HG03575 (cell line): ENCODE measurements around the gene INPP5E.

Experiments
- ATAC-seq: cut with Tn5 transposase; IDR thresholded peaks from one replicate; pipeline ENCODE4 v1.9.1; 2021; ENCODE audit not compliant: unreplicated experiment, insufficient number of reproducible peaks, low FRiP score; ENCODE audit errors: extremely low read depth

INPP5E gene

GRCh38 chr9:136455043-136456002, 15.7 kb upstream of the INPP5E start:
- no peak for ATAC-seq

GRCh38 chr9:136454026-136454796, 14.6 kb upstream of the INPP5E start:
- no peak for ATAC-seq

GRCh38 chr9:136453326-136453725, 13.7 kb upstream of the INPP5E start:
- ATAC-seq = no peak

- no peak for ATAC-seq
These were observed 11.7 kb upstream of the INPP5E start for GRCh38 chr9:136451221-136451877.

- no peak for ATAC-seq
These were observed 9.0 kb upstream of the INPP5E start for GRCh38 chr9:136448655-136449054.

GRCh38 chr9:136447173-136447778, 7.6 kb upstream of the INPP5E start:
- no peak for ATAC-seq

GRCh38 chr9:136445799-136446198, 6.2 kb upstream of the INPP5E start:
- no peak for ATAC-seq

GRCh38 chr9:136444102-136444501, 4.5 kb upstream of the INPP5E start:
- ATAC-seq = no peak

- ATAC-seq = no peak
These were observed 4.0 kb upstream of the INPP5E start for GRCh38 chr9:136443687-136444086.

- ATAC-seq = no peak
These were observed 3.4 kb upstream of the INPP5E start for GRCh38 chr9:136443087-136443486.

- no peak for ATAC-seq
These were observed 2.6 kb upstream of the INPP5E start for GRCh38 chr9:136442265-136442664.

GRCh38 chr9:136441681-136442245, 2.1 kb upstream of the INPP5E start:
- ATAC-seq = no peak

GRCh38 chr9:136441191-136441680, 1.6 kb upstream of the INPP5E start:
- ATAC-seq = no peak

GRCh38 chr9:136438548-136439480, 831 bp downstream of the INPP5E start:
- ATAC-seq = no peak

GRCh38 chr9:136437839-136438547, 1.7 kb downstream of the INPP5E start:
- no peak for ATAC-seq

GRCh38 chr9:136437430-136437829, 2.2 kb downstream of the INPP5E start:
- ATAC-seq = no peak

GRCh38 chr9:136436055-136436634, 3.5 kb downstream of the INPP5E start:
- no peak for ATAC-seq
